ENCODE measurements around the gene BCO1.

DNA sequence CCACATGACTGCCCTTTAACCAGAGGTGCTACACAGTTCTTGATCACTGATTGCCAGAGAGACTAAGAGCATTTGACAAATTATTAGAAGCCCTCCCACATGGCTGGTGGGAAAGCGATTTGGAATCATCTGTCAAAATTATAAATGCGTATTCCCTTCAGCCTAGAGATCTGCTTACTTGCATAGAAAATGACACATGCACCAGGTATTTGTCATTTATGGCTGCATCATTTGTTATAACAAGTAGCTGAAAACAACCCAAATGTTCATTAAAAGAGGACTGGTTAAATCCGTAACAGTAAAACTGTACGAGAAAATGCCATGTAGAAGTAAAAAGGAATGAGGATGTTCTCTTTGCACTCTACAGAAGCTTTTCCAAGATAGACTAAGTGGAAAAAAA lies 21.4 kb downstream of the BCO1 start:
- TF ChIP-seq ZNF274 (IDR thresholded peaks at IDR 0.05; ENCODE audit: low read depth, low read length): no peak
- no peak for TF ChIP-seq YY1 (IDR thresholded peaks at IDR 0.05; ENCODE audit: insufficient read depth, insufficient read length)

All from NT2/D1 (cell line).